IPS-18c (cell line): Measurements from ENCODE around the gene POLD2.

Experiments used
- H3K4me3 ChIP-seq: 2 replicates; pipeline ENCODE4 v1.7.0; 2013; ENCODE audit warnings: low read depth, mild to moderate bottlenecking, low read length, moderate library complexity; ENCODE audit not compliant: insufficient read depth
- H3K9me3 ChIP-seq: one replicate; pipeline ENCODE4 v1.6.1; 2013; ENCODE audit warnings: mild to moderate bottlenecking, low read length, moderate library complexity; ENCODE audit not compliant: control insufficient read depth, insufficient read depth

The POLD2 gene

DNA sequence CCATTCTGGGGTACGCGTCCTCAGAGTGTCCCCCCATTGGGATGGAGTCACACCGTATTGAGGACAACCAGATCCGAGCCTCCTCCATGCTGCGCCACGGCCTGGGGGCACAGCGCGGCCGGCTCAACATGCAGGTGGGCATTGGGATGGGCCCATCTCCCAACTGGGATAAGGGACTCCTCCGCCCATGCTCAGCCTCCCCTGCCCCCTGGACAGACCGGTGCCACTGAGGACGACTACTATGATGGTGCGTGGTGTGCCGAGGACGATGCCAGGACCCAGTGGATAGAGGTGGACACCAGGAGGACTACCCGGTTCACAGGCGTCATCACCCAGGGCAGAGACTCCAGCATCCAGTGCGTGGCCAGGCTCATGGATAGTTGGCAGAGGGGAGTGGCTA lies 13.4 kb downstream of the POLD2 start:
- Histone ChIP-seq H3K9me3 (no peaks in the 10 kb centered on the region), H3K4me3 (no peak overlapping the region)

DNA sequence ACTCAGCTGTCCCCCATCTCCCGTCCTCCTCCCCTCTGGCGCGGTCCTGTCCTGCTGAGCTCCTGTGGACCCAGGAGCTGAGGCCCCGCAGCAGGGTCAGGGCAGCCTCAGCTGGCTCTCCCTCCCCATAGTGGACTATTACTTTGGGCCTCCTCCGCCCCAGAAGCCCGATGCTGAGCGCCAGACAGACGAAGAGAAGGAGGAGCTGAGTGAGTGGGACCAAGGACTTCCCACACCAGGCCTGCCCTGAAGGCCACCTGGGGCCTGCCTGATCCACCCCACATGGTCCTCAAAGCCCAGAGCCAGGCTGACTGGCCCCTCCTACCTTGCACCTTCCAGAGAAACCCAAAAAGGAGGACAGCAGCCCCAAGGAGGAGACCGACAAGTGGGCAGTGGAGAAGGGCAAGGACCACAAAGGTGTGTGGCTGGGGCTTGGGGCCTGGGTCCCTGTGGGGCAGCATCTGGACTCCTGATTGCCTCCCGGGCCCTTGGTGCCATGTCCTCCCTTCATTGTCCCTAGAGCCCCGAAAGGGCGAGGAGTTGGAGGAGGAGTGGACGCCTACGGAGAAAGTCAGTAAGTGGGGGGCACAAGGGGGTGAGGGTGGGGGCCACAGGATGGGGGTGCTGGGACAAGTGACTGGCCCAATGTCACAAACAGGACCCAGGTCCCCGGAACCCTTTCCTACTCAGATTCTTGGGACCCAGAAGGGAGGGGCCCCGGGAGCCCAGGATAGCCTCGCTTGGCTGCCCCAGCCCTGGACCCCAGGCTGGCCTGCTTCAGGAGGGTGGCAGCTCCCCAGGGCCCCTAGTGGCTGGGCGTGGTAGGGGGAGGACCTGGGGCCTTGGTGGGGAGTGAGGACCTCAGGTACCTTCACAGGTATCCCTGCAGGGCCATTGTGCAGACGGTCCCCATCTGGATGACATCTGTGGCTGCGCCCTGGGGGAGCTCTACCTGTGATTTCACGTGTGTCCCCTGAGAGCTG lies 14.3 kb downstream of the POLD2 start:
- no peaks in the 10 kb centered on the region for H3K9me3 ChIP-seq
- no peak overlapping the region for H3K4me3 ChIP-seq

DNA sequence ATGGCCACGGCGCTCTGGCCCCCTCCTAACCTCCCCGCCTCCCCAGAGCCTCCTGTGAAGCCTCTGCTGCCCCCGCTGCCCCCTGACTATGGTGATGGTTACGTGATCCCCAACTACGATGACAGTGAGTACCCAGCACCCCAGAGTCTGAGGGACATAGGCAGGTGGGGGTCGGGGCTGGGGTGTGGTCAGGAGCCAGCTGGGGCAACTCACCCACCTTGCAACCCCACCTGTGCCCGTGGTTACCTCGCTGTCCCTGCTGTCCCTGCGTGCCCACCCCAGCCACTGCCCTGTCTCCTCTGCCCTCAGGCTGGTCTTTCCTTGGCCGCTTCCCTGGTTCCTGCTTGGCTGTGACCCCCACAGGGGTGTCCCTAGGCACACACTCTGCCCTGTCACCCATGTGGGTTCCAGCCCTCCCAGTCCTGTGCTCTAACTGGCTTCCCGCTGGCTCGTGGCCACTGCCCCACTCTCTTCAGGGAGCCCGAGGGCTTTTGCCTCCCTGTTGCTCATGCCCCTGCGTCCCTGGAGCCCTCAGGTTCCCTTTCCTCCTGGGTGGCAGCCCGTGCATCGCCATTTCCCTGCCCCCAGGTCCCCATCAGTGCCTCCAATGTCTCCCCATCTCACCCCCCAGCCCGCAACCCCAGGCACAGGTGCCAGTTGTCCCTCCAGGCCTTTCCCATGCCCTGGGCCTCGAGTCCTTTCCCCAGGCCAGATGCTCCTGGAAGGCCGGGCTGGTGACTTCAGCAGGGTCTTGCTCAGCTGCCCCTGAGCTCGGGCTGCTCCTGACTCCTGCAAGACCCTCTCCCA lies 15.2 kb downstream of the POLD2 start:
- H3K9me3 ChIP-seq: no peaks in the 10 kb centered on the region
- no peak overlapping the region for H3K4me3 ChIP-seq

DNA sequence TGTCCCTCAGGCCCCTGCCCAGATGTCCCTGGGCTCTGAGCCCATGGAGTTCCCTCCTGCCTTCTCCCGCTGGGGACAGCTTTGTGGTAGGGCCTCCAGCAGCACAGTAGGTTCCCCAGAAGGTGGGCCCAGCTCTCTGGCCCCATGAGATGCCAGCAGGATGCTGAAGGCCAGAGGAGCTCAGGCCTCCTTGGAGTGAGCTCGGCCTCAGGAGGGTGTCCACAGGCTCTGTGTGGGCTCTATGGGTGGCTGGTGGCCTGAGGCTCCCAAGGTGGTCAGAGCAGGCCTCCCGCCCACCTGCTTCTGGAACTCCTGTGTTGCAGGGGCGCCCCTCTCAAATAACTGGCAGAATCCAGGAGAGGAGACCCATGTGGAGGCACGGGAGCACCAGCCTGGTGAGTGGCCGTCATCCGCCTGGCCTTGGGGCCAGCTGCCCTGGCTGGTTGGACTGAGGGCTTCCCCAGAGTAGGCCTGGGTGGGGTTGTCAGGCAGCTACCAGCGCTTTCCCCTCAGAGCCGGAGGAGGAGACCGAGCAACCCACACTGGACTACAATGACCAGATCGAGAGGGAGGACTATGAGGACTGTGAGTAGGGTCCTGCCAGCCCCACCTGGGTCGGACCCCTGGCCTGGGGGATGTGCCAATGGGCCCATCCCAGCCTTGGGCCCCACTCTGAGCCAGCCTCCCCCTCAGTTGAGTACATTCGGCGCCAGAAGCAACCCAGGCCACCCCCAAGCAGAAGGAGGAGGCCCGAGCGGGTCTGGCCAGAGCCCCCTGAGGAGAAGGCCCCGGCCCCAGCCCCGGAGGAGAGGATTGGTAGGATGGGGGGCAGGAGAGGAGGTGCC lies 16.0 kb downstream of the POLD2 start:
- H3K4me3 ChIP-seq: no peak overlapping the region

DNA sequence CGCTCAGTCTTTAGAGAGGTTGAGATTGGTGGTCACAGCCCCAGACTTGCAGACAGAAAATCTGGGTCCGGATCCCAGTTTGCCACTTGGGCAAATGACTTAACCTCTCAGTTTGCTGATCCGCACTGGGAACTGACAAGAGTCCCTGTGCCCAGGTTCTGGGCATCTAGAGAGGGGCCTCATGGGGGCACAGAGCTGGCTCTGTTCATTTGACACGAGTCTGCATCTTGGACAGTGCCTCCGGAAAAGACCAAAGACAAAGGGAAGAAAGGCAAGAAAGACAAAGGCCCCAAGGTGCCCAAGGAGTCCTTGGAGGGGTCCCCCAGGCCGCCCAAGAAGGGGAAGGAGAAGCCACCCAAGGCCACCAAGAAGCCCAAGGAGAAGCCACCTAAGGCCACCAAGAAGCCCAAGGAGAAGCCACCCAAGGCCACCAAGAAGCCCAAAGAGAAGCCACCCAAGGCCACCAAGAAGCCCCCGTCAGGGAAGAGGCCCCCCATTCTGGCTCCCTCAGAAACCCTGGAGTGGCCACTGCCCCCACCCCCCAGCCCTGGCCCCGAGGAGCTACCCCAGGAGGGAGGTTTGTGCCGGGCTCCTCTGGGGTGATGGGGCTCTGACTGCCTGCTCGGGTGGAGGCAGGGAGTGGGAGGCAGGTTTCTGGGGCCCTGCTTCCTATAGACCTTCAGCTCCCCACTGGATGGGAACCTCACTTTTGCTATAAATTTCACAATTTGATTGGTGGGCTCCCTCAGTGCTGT lies 16.9 kb downstream of the POLD2 start:
- H3K4me3 ChIP-seq: no peak overlapping the region

More for the DNA sequence above, 16.0 kb downstream of the POLD2 start:
- H3K9me3 ChIP-seq: no peaks in the 10 kb centered on the region

GRCh38 chr7:44105832-44106231 lies 17.5 kb downstream of the POLD2 start:
- no peak overlapping the region for H3K4me3 ChIP-seq
- no peaks in the 10 kb centered on the region for H3K9me3 ChIP-seq

More for the DNA sequence above, 16.9 kb downstream of the POLD2 start:
- H3K9me3 ChIP-seq: no peaks in the 10 kb centered on the region

GRCh38 chr7:44104860-44105771 lies 18.2 kb downstream of the POLD2 start:
- H3K4me3 ChIP-seq: peak overlapping the region; percentile 71
- no peaks in the 10 kb centered on the region for H3K9me3 ChIP-seq

DNA sequence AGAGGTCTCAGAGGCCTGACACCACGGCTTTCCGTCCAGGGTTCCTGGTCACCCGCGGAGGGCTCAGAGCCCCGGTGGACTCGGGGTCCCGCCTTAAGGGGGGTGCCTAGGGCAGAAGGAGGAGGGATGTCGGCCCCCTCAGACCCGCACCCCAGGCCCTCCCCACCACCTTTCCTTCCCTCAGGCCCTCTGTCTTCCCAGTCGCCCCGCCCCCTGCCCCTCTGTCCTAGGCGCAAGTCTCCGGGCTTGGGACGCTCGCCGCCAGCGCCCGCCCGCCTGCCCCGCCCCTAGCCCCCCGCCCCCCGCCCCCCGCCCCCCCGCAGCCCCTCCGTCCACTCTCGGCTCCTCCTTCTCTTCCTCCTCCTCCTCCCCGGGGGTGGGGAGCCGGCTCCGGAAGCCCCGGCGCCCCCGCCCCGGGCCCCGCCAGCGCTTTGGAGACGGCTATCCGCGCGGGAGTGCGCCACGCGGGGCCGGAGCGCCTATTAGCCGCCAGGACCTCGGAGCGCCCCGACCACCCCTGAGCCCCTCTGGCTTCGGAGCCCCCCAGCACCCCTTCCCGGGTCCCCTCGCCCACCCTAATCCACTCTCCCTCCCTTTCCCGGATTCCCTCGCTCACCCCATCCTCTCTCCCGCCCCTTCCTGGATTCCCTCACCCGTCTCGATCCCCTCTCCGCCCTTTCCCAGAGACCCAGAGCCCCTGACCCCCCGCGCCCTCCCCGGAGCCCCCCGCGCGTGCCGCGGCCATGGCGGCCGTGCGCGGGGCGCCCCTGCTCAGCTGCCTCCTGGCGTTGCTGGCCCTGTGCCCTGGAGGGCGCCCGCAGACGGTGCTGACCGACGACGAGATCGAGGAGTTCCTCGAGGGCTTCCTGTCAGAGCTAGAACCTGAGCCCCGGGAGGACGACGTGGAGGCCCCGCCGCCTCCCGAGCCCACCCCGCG lies 19.2 kb downstream of the POLD2 start, which contains the start of gene AEBP1:
Gene AEBP1 (plus strand): TSS at position 423 of the 937 bp plus-strand sequence. CDS start 321 bp downstream, at position 744.
- peak within 1 kb of the TSS; percentile 71 for H3K4me3 ChIP-seq
- H3K9me3 ChIP-seq: no peaks in the 10 kb centered on the region

- peak overlapping the region; percentile 40; the same call in 1 of the 2 replicates for H3K4me3 ChIP-seq
Measured at GRCh38 chr7:44103566-44103922, 19.8 kb downstream of the POLD2 start.

GRCh38 chr7:44102846-44103565 lies 20.3 kb downstream of the POLD2 start:
- Histone ChIP-seq H3K4me3 (no peak overlapping the region), H3K9me3 (no peaks in the 10 kb centered on the region)

More at GRCh38 chr7:44103566-44103922, 19.8 kb downstream of the POLD2 start:
- no peaks in the 10 kb centered on the region for H3K9me3 ChIP-seq

DNA sequence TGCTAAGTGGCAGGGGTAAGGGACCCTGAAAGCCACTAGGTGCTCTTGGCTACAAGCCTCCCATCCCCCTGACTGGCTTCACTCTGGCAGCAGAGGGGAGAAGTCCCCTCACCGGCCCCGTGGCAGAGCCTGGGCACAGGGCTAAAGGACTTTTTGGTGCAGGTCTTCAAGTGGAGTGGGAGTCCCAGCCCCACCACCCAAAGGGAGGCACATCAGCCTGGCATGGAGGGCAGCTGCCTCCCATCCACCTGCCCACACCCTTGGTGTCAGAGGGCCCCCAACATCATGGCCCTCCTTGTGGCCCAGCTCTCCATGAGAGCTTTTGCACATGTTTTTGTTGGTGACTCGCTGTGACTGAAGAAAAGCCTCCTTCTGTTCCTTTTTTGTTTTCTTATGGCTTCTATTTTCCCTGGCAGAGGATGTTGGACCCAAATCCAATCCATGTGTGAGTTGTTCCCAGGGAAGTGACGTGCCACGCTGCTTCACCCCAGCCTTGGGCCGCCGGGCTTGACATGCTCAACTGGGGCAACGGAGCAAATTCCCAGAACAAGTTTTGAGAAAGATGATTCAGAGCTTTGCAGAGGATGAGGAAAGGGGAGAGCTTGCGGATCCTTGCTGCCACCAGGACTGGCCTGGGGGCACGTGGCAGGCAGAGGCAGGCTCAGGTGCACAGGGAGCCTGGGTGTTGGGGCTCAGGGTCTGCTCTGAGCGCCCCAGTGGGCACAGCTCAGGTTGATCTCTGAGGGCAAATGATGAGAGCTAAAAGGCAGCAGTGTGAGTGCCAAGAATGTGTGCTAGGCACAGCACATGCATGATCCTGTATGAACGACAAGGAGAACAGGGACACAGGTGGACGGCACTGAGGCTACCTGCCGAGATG lies 21.1 kb downstream of the POLD2 start:
- Histone ChIP-seq H3K4me3 (no peak overlapping the region), H3K9me3 (no peaks in the 10 kb centered on the region)

- H3K9me3 ChIP-seq: no peaks in the 10 kb centered on the region
- H3K4me3 ChIP-seq: no peak overlapping the region
Measured at GRCh38 chr7:44101303-44101965, 21.9 kb downstream of the POLD2 start.
